Diencephalon (tissue), 1 donor: ENCODE data around the gene DNAL1. TPM values are rescaled to one million over a fixed set of nuclear protein-coding genes. Genes with fewer than 3 reads are reported as not detected.

Experiments used
- small RNA-seq: library from RNA; depleted of rRNA; stranded (forward); fragments of <200 nt; gene quantifications from one replicate; pipeline ENCODE3, GENCODE V24; 2014
- total RNA-seq: library from RNA; depleted of rRNA; stranded (reverse); fragments of >200 nt; gene quantifications from one replicate; pipeline ENCODE4 v1.2.3, GENCODE V29; 2014

The DNAL1 gene
- 38.5 TPM for total RNA-seq

GRCh38 chr14:73644531-73645247, at the start of gene DNAL1:
DNAL1 (plus strand) TSS chr14:73644986; CDS start chr14:73645040, 54 bp downstream.

GRCh38 chr14:73612339-73613045, 32.3 kb upstream of the DNAL1 start, which contains the start of gene ACOT6:
ACOT6 (plus strand) TSS chr14:73612517; CDS start chr14:73612572, 55 bp downstream.

GRCh38 chr14:73713803-73714655, 69.2 kb downstream of the DNAL1 start, which contains the start of gene PNMA1:
PNMA1 (minus strand) TSS chr14:73714384; CDS start chr14:73713639, 745 bp downstream.

Small RNAs within 50 kb of the gene (small RNA-seq; reads per million reads assigned to genes)
- not detected for gene RNU6-240P

Other genes starting within 250 kb of the DNAL1 start
- 21.7 TPM for gene NUMB, start 186.4 kb upstream of the DNAL1 start, total RNA-seq
- 20.5 TPM for gene RIOX1, start 154.1 kb upstream of the DNAL1 start, total RNA-seq
- 1.6 TPM for gene ACOT1, start 107.8 kb upstream of the DNAL1 start, total RNA-seq
- 1.6 TPM for gene HEATR4, start 86.0 kb upstream of the DNAL1 start, total RNA-seq
- gene ACOT2, start 75.8 kb upstream of the DNAL1 start, total RNA-seq, result 22.8 TPM
- gene ACOT4, start 53.1 kb upstream of the DNAL1 start, total RNA-seq, result 1.8 TPM
- not detected for gene ACOT6, start 32.5 kb upstream of the DNAL1 start, total RNA-seq
- 145 TPM for gene PNMA1, start 69.4 kb downstream of the DNAL1 start, total RNA-seq
- gene PTGR2, start 206.8 kb downstream of the DNAL1 start, total RNA-seq, result 6.9 TPM
- gene ZNF410, start 241.9 kb downstream of the DNAL1 start, total RNA-seq, result 60.4 TPM